GM18517 (cell line): Measurements from ENCODE around the gene G6PD.
A peak's percentile ranks its signal among the peaks of the same experiment; 100 is the strongest.
"Not testable (repeated sequence)": the region's sequence is repeated elsewhere in the genome, so short reads cannot be mapped to it uniquely, and the experiment has no call there.

Source experiments
- ATAC-seq: cut with Tn5 transposase; IDR thresholded peaks from one replicate; pipeline ENCODE4 v1.9.1; 2021; ENCODE audit warnings: mild to moderate bottlenecking, moderate library complexity; ENCODE audit not compliant: unreplicated experiment

Gene G6PD

DNA sequence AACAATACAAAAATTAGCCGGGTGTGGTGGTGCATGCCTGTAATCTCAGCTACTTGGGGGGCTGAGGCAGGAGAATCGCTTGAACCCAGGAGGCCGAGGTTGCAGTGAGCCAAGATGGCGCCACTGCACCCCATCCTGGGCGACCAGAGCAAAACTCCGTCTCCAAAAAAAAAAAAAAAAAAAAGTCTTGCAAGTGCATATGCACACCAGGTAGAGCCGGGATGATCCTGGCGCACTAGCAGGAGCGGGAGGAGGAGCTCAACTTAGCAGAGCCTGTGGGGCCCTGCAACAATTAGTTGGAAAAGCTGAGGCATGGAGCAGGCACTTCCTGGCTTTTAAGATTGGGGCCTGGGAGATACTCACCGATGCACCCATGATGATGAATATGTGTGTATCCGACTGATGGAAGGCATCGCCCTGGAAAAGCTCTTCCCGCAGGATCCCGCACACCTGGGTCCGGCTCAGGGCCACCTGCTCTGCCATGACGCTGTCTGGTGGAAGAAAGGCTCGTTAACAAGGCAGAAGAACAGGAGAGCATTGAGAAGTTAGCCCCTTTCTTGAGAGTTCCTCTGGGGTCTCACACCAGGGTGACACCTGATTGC lies 872 bp downstream of the G6PD start:
- no peak for ATAC-seq

DNA sequence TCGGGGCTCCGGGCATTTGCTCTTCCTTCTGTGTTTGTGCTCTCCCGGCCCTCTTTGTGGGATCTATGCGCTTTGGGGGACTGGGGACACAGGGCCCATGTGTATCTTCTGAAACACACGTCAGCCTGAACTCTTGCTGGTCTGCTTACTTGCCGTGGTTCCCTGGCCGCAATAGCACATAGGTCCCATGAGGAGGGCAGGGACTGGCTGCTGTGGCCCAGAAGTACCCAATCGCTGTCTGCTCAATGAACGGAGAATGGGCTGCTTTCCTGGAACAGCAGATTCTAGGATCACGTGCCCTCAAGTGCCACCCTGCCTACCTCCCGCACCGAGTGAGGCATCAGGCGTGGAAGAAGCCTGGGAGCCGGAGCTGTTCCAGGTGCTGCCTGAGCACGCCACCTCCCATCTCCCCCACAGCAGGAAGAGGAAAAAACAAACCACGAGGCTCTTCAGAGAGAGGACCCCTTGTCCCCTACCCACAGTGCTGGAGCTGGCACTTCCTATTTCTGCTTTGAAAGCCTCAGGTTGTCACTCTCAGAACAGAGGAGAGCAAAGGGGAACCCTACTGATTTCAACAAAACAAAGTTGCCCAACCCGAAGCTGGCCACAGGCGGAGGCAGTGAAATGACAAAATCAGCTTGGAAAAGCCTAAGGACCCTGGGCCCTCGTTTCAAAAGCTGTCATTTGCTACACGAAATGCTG lies 3.8 kb downstream of the G6PD start:
- no peak for ATAC-seq

DNA sequence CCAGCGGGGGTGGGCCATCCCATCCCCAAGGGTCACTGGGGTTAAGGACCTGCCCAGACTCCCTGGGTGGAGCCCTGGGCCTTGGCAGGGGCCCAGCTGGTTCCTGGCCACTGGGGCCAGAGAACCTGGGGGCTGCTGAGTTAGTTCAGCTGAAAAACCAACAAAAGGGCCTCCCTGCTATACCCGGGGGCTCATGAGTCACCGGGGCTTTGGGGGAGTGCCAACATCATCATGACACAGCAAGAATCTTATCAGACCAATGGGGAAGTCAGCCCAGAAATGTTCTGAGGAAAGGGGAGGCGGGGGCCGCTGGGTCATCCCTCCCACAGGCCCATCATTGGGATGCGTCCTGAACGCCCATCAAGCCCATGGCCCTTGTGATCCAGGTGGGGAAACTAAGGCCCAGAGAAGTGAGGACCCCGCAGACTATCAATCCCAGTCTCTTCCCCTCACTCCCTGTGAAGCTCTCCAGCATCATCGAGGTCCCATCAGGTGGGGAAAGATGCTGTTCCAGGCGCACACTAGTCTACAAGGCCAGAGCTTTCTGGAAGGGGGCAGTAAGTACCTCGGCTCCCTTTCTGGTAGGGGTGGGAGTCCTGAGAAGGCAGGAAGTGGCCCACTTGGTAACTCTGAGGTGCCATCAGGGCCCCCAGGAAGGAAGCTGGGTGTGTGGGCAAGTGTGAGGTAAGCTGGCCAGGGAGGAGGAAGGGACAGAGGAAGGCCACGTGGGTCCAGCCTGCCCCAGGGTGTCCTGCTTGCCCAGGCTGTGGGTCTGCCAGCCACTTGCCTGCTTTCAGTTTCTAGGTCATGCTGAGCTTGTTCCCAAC lies 4.5 kb downstream of the G6PD start:
- ATAC-seq = no peak

DNA sequence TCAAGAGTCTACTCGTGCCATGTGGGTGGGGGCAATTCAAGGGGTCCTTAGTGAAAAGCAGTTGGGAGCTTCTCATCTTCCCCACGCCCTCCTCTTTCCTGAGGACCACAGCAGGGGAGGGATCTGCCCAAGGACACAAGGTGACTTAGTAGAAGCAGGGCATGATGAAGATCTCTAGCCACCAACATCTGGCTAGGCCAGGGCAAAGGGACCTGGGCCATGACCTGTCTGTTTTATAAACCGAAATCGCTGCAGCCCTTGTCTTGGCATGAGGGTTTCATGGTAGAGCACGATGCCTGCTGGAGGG lies 5.1 kb downstream of the G6PD start:
- ATAC-seq = no peak

DNA sequence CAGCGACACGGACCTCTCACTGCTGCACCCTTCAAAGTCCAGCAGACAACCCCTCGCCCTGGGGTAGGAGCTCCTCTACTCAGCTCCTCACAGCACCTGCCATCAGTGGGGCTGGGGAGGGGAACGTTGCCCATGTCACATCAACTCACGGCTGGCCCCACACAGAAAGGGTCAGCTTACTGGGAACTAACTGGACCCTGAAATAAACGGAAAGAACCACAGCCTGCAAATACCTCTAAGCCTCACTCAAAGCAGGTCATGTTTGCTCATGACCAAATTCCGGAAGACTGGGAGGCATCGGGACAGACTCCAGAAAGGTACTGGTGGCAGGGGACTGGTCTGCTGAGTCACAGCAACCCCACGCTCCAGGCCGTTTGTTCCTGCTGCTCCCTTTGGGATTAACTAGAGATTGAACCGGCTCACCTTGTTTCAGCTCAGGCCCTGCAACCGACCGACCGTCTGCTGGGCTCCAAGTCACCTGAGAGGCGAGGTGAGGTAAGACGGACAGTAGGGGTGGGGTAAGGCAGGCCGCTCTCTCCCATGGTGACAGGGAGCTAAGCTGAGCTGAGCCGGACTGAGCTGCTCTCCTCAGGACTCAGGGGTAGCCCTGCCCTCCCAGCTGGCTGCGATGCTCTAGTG lies 5.6 kb downstream of the G6PD start:
- no peak for ATAC-seq

DNA sequence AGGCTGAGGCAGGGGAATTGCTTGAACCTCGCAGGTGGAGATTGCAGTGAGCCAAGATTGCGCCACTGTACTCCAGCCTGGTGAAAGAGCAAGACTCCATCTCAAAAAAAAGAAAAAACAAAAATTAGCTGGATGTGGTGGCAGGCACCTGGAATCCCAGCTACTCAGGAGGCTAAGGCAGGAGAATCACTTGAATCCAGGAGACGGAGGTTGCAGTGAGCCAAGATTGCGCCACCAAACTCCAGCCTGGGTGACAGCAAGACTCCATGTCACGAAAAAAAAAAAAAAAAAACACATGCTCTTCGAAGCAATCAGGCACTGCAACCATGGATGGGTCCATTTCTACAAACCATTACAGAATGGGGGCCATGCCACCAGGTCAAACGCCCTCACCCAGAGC lies 6.3 kb downstream of the G6PD start:
- ATAC-seq = not testable (repeated sequence)

DNA sequence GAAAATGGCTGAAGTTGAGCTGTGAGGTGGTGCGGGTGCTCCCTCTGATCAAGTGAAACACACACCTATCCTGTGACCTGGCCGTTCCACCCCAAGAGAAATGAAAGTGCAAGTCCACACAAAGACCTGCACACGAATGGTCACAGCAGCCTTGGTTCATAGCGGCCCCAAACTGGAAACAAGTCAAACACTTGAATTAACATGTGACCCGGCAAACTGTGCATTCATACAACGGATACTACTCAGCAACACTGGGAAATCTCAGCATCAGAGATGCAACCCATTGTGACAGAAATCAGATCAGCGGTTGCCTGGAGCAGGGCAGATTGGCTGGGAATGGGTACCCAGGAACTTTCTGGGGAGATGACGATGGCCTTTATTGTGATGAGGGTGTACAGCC lies 7.6 kb downstream of the G6PD start:
- no peak for ATAC-seq

DNA sequence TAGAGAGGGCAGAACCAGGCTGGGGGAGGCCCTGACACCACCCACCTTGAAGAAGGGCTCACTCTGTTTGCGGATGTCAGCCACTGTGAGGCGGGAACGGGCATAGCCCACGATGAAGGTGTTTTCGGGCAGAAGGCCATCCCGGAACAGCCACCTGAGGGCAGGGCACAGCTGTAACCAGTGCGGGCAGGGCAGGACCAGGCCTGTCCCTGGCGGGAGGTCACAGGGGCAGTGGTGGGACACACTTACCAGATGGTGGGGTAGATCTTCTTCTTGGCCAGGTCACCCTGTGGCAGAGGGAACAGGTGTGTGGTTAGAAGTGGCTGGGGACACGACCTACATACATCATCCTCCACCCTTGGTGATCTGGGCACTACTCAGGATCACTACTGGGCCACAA lies 10.8 kb downstream of the G6PD start:
- no peak for ATAC-seq

DNA sequence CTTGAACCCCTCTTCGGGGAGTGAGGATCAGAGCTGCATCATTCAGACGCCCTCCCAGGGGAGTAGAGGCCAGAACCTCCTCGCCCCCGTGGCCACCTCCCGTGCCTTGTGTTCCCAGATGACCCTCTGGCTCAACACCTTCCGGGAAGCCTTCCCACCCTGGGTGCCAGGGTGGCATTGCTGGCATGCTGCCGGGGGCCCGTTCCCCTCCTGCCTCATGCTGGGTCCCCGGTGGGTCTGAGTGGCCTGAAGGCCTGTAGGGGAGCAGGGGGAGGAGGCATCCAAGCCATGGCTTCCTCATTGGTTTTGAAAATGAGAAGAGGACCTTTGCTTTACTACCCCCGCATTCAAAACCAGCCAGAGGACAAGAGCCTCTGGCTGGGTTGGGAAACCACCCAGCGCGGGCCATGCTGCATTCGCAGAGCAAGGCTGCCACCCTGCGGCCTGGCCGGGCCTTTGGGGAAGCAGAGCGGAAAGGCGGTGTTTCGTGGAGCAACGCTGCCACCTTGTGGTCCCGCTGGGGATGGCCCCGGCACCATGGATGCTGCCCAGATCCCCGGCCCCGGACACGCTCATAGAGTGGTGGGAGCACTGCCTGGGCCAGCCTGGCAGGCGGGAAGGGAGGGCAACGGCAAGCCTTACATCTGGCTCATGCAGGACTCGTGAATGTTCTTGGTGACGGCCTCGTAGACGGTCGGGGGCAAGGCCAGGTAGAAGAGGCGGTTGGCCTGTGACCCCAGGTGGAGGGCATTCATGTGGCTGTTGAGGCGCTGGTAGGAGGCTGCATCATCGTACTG lies 11.9 kb downstream of the G6PD start:
- ATAC-seq = peak; percentile 89

DNA sequence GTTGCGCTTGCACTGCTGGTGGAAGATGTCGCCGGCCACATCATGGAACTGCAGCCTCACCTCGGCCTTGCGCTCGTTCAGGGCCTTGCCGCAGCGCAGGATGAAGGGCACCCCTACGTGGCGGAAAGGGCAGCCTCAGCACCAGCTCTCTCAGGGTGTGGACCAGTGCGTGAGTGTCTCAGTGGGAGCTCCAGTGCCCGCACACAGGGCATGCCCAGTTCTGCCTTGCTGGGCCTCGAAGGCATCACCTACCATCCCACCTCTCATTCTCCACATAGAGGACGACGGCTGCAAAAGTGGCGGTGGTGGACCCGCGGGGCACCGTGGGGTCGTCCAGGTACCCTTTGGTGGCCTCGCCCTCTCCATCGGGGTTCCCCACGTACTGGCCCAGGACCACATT lies 14.0 kb downstream of the G6PD start:
- no peak for ATAC-seq

DNA sequence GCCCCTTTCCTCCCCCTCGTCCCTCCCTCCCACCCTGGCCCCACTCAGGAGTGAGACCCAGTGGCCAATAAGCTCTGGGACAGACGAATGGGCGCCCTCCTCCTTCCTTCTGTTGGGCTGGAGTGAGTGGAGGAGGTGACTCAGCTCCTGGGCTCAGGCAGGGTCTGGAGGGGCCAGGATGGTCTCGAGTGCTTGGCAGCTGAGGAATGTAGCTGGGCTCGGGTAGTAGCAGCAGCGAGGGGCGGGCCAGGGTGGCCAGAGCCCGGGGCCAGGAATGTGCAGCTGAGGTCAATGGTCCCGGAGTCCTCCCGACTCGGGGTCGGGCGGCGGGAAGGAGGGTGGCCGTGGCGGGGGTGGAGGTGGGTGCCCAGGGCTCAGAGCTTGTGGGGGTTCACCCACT lies 15.0 kb downstream of the G6PD start:
- no peak for ATAC-seq

DNA sequence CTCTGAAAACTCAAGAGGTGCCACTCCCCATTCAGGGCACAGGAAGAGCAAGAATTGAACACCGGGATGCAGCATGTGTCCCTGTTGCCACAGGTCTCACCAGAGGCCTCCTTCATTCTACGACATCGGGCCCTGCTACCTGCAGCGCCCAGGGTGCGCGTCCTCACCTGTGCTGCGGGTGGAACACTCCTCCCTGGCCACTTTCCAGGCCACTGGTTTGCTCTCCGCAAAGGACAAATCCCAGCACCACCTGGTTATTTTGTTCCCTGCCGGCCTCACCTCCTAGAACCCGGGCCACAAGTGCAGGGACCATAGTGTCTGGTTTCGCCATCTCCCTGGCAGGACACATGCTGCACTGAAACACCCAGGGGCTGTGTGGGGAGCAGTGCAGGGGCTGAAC lies 16.4 kb downstream of the G6PD start:
- ATAC-seq = no peak

DNA sequence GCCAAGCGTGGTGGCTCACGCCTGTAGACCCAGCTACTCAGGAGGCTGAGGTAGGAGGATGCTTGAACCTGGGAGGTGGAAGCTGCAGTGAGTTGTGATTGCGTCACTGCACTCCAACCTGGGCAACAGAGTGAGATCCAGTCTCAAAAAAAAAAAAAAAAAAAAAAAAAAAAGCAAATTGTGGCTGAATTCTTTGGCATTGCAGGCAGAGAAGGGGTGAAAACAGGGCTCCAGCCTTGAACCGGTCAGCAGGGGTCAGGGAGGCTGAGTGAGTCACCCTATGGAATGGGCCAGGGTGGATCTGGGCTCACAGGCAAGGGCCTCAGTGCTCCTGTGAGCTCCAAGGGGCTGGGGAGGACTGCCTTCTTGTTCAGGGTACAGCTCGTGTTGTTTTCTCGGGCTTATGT lies 17.4 kb downstream of the G6PD start:
- no peak for ATAC-seq

DNA sequence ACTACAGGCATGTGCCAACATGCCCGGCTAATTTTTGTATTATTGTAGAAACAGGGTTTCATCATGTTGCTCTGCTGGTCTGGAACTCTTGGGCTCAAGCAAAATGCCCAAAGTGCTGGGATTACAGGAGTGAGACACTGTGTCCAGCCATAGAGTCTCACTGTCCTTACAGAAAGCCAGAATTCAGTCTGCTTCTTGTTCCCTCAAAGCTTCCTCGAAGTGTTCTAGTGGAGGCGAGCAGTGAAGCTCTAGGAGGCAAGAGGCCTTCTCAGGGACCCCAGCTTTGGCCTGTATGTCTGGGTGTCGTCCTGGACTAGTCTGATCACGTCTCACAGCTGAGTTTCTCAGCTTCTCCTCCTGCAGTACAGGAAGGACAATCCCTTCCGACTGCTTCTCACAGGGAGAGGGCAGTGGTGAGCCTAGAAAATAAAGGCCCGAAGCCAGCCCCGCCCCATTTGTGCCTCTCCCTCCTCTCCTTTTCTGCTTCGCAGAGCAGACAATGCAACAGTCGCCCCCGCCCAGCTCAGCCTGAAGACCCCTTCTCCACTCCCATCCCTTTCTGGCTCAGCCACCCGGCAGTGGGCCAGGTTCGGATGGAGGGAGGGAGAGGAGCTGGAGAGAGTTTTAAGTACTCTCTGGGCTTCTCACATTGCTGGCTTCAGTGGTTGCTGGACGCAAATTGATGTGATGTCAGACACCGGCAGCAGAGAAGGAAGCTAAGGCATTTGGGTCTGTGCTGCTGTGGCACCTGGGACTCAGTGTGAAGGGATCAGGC lies 19.6 kb downstream of the G6PD start:
- ATAC-seq = peak; percentile 60

DNA sequence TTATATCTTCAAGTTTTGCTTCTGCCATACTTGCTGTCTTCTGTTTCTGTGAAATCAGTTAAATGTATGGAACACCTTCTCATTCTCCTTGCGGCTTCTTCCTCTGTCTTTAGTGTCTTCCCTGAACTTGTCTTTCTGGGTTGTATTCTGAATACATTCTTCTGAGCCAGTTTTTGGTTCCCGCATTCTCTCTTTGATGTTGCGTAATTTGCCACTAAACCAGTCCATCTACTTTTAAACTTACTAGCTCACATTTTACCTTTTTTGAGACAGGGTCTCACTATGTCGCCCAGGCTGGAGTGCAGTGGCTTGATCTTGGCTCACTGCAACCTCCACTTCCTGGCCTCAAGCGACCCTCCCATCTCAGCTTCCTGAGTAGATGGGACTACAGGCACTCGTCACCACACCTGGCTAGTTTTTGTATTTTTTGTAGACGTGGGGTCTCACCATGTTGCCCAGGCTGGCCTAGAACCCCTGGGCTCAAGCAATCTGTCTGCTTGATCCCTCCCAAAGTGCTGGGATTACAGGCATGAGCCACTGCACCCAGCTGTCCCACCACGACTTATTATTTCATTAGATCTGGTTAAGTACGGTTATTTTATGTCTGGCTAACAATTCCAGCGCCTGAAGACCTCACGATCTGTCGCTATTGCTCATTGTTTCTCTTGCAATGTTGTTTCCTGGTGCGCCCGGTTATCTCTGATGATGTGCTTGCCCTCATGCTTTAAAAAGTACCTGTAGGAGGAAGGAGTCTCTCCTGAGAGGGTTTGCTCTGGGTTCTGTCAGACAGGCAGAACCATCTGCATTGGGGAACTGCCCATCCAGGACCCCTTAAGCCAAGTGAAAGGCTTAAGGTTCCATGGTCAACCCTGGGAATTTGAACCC lies 20.8 kb downstream of the G6PD start:
- ATAC-seq = no peak

DNA sequence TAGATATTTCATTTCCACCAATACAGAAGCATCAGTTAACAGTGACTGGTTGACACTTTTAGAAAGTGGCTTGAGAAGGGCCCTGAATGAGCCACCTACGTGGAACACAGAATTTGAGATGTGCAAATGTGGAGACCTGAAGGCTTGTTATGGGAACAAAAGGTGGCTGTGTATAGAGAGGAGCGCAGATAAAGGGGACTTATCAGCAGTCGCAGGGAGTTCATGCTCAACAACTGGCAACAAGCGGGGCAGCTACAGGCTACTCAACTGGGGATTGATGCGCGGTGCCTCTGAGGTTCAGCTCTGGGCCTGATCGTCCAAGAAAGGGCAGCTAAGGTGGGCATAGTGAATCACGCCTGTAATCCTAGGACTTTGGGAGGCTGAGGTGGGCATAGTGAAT lies 27.3 kb downstream of the G6PD start:
- no peak for ATAC-seq

DNA sequence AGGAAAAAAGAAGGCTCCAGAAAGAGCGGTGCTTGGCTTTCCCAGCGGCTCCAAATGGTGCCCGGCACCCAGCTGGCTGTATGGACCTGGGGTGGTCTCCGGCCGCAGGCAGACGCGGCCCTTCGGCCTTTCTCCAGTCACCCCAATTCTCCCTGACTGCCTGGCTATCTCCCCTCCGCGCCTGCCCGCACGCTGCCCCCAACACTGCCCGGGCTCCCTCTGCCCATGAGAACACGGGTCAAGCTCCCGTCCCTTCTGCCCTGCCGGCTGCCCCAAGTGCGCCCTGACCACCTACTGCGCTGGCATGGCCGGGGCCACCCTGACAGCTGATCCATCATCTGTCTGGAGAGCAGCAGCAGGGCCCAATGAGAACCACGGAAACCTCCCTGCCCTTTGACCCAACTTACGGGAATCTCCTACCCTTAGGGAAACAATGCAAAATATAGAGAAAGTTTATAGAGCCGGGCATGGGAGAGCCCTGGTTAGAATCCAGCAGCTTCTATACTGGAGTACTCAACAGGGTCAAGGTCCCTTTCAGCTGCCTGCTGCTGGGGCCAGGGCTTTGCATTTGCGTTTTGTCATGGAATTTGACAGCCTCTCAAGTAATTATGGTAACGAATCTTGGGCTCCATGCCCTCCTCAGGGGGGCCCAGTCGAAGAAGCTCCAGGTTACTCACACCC lies 29.4 kb downstream of the G6PD start:
- no peak for ATAC-seq

DNA sequence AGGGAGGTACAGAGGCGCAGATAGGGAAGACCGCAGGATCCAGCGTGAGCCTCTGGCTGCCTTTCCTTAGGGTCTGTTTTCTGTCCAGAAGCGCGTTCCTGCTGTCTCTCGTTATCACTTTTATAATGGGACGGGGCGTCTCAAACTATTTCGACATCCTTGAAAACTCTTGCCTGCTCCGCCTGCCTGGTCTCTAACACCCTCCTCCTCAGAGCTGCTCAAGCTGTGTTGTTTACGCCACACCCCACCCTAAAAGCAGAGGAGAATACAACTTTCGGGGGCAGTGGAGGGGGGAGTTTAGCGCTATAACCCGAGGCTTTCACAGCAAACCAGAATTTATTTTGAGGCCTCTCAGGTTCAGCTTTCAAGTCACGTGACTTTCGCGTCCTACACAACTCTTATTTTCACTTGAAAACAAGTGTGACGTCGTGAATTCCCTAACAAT lies 30.0 kb downstream of the G6PD start:
- ATAC-seq = peak; percentile 4
